ENCODE measurements around the gene UMAD1. TPM values are rescaled to one million over a fixed set of nuclear protein-coding genes. Genes with fewer than 3 reads are reported as not detected.

Gene UMAD1
- total and polyA plus RNA-seq, 8 donors = 5.0 to 20.8 (median 17.2) TPM

- no peak for FAIRE-seq
- 97 to 100% methylated on average over 1 of the region's 1 CpG for WGBS, 2 donors
- Histone ChIP-seq H3K4me3 (no peak overlapping the region), H3K4me1 (no peaks in the 10 kb centered on the region), H3K9me3 (no peaks in the 10 kb centered on the region), H3K27ac (no peak overlapping the region), H3K27me3 (no peaks in the 10 kb centered on the region), H3K36me3 (no peaks in the 10 kb centered on the region)
- DNase-seq = no peak
- intact Hi-C loops (cut with DNase I) = no loop called here
- ATAC-seq = no peak
- TF ChIP-seq CTCF (IDR thresholded peaks at IDR 0.05) = no peak
These were observed 210.8 kb downstream of the UMAD1 start for GRCh38 chr7:7851381-7851780.

GRCh38 chr7:7851991-7852390, 211.4 kb downstream of the UMAD1 start:
- Histone ChIP-seq H3K36me3 (no peaks in the 10 kb centered on the region), H3K9me3 (no peaks in the 10 kb centered on the region), H3K4me3 (no peak overlapping the region), H3K27ac (no peak overlapping the region), H3K27me3 (no peaks in the 10 kb centered on the region), H3K4me1 (no peaks in the 10 kb centered on the region)
- ATAC-seq (no peak), DNase-seq (no peak), FAIRE-seq (no peak)
- intact Hi-C loops (cut with DNase I) = no loop called here
- WGBS, 2 donors = 82 to 83% methylated on average over 3 of the region's 3 CpGs
- TF ChIP-seq CTCF (IDR thresholded peaks at IDR 0.05) = no peak

DNA sequence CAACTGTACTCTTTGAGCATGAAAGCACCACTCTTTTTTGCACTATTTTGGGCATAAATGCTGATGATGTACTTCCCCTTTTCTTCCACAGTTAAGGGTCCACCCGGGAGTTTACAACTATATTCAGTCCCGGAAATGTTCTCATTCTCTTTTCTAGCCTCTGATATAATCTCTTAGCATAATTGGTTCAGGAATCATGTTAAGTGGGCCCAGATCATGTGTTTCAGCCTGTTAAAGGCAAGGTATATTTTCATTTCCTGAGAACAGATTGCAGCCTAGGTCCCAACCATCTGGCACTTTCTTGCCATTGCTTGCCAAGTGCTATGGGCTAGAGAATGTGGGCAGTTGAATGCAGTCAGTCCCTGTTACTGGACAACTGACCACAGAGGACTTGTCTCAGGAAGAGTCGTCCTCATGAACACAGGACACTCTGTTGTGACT, 216.6 kb downstream of the UMAD1 start:
- 90 to 94% methylated on average over 3 of the region's 3 CpGs for WGBS, 2 donors
- Histone ChIP-seq H3K27ac (no peak overlapping the region), H3K27me3 (no peaks in the 10 kb centered on the region), H3K4me1 (peaks cover 0 to 4% (median 0%) of the 10 kb centered on the region in 3 donors), H3K36me3 (no peaks in the 10 kb centered on the region), H3K4me3 (no peak overlapping the region), H3K9me3 (no peaks in the 10 kb centered on the region)
- no peak for DNase-seq
- intact Hi-C loops (cut with DNase I) = no loop called here
- FAIRE-seq = no peak
- no peak for TF ChIP-seq CTCF (IDR thresholded peaks at IDR 0.05)
- no peak for ATAC-seq

GRCh38 chr7:7858559-7858958, 218.0 kb downstream of the UMAD1 start:
- WGBS, 2 donors = 92 to 96% methylated on average over 4 of the region's 4 CpGs
- intact Hi-C loops (cut with DNase I) = no loop called here
- no peaks in the 10 kb centered on the region for H3K9me3 ChIP-seq

More at GRCh38 chr7:7858559-7858958, 218.0 kb downstream of the UMAD1 start:
- Histone ChIP-seq H3K4me3 (no peak overlapping the region), H3K27ac (no peak overlapping the region), H3K36me3 (no peaks in the 10 kb centered on the region), H3K4me1 (peaks cover 0 to 4% (median 0%) of the 10 kb centered on the region in 3 donors), H3K27me3 (no peaks in the 10 kb centered on the region)
- DNase-seq (no peak), FAIRE-seq (no peak), ATAC-seq (no peak)
- no peak for TF ChIP-seq CTCF (IDR thresholded peaks at IDR 0.05)
